WTC11 (cell line): ENCODE data around the gene PKP3. TPM values are rescaled to one million over a fixed set of nuclear protein-coding genes. Genes with fewer than 3 reads are reported as not detected.

ENCODE experiments used
- ATAC-seq: fragments of 200-7000 bp; cut with Tn5 transposase; 2 replicates; pipeline ENCODE4 v1.10.0; 2021; ENCODE audit warnings: mild to moderate bottlenecking, moderate library complexity
- CTCF ChIA-PET: fragments of 300-600 bp; sonication (Branson Sonifier 250); formaldehyde crosslinking; loops from one replicate; lab custom pipeline; 2021; ENCODE audit warnings: antibody characterized with exemption; lab: Charles Lee
- POLR2A ChIA-PET: fragments of 350-600 bp; sonication (Branson Sonifier 250); formaldehyde crosslinking; loops from one replicate; lab custom pipeline; 2021; ENCODE audit warnings: antibody characterized with exemption; lab: Charles Lee
- DNase-seq: peaks from one replicate; pipeline ENCODE4 v3.0.0; 2021; ENCODE audit warnings: low spot score
- H3K27ac Mint-ChIP-seq: 2 replicates; pipeline ENCODE4 v1.8.0; 2021; ENCODE audit warnings: mixed read lengths
- H3K27me3 Mint-ChIP-seq: 2 replicates; pipeline ENCODE4 v1.8.0; 2021; ENCODE audit warnings: low read depth, mild to moderate bottlenecking, moderate library complexity, mixed read lengths
- H3K36me3 Mint-ChIP-seq: 2 replicates; pipeline ENCODE4 v1.8.0; 2021; ENCODE audit warnings: mixed read lengths
- H3K4me1 Mint-ChIP-seq: 2 replicates; pipeline ENCODE4 v1.8.0; 2022; ENCODE audit warnings: mixed read lengths
- H3K4me3 Mint-ChIP-seq: 2 replicates; pipeline ENCODE4 v1.8.0; 2021; ENCODE audit warnings: mild to moderate bottlenecking, moderate library complexity, mixed read lengths
- H3K9me3 Mint-ChIP-seq: 2 replicates; pipeline ENCODE4 v1.8.0; 2021; ENCODE audit warnings: mixed read lengths
- E2F5 ChIP-seq: sonication (generic); formaldehyde crosslinking; IDR thresholded peaks from 2 replicates; pipeline ENCODE4 v1.8.1; 2022; ENCODE audit warnings: mild to moderate bottlenecking, moderate library complexity, missing genetic modification reagents
- FOXK1 ChIP-seq: sonication (generic); formaldehyde crosslinking; IDR thresholded peaks from 2 replicates; pipeline ENCODE4 v1.8.0; 2022; ENCODE audit warnings: mild to moderate bottlenecking, moderate library complexity, missing genetic modification reagents
- MLX ChIP-seq: sonication (generic); formaldehyde crosslinking; IDR thresholded peaks from 2 replicates; pipeline ENCODE4 v1.8.1; 2023; ENCODE audit warnings: mild to moderate bottlenecking, missing genetic modification reagents, moderate library complexity
- MXD4 ChIP-seq: fragments of 250-450 bp; sonication (Bioruptor Pico); IDR thresholded peaks from 2 replicates; pipeline ENCODE4 v1.8.0; 2021; ENCODE audit warnings: mild to moderate bottlenecking, moderate library complexity, borderline replicate concordance
- NFATC4 ChIP-seq: fragments of 250-450 bp; sonication (Bioruptor Pico); IDR thresholded peaks from 2 replicates; pipeline ENCODE4 v1.9.0; 2021; ENCODE audit warnings: mild to moderate bottlenecking
- PREB ChIP-seq: sonication (generic); formaldehyde crosslinking; IDR thresholded peaks from 2 replicates; pipeline ENCODE4 v1.8.1; 2022; ENCODE audit warnings: mild to moderate bottlenecking, missing genetic modification reagents, moderate library complexity, borderline replicate concordance
- SMAD4 ChIP-seq: sonication (generic); formaldehyde crosslinking; IDR thresholded peaks from 2 replicates; pipeline ENCODE4 v1.8.0; 2022; ENCODE audit warnings: mild to moderate bottlenecking, missing genetic modification reagents
- USF2 ChIP-seq: sonication (generic); formaldehyde crosslinking; IDR thresholded peaks from 2 replicates; pipeline ENCODE4 v1.8.1; 2023; ENCODE audit warnings: mild to moderate bottlenecking, missing genetic modification reagents, moderate library complexity
- ZNF263 ChIP-seq: sonication (generic); formaldehyde crosslinking; IDR thresholded peaks from 2 replicates; pipeline ENCODE4 v1.8.1; 2022; ENCODE audit warnings: low read depth, mild to moderate bottlenecking, moderate library complexity, missing genetic modification reagents
- total RNA-seq: library from RNA; stranded (reverse); gene quantifications from 3 replicates; pipeline ENCODE4 v1.2.3, GENCODE V29; 2021
- TF ChIP-seq, protein P1 (sequence below): fragments of 250-450 bp; sonication (Bioruptor Pico); IDR thresholded peaks from 2 replicates; pipeline ENCODE4 v1.9.0; 2021; ENCODE audit warnings: mild to moderate bottlenecking, borderline replicate concordance
- TF ChIP-seq, protein P2 (sequence below): sonication (generic); formaldehyde crosslinking; IDR thresholded peaks from 2 replicates; pipeline ENCODE4 v1.8.0; 2022; ENCODE audit warnings: missing genetic modification reagents
- TF ChIP-seq, protein P3 (sequence below): sonication (generic); formaldehyde crosslinking; IDR thresholded peaks from 2 replicates; pipeline ENCODE4 v1.8.0; 2023; ENCODE audit warnings: missing genetic modification reagents

The PKP3 gene
- total RNA-seq, 1 experiment from 2014 or later: 17.3 TPM

DNA sequence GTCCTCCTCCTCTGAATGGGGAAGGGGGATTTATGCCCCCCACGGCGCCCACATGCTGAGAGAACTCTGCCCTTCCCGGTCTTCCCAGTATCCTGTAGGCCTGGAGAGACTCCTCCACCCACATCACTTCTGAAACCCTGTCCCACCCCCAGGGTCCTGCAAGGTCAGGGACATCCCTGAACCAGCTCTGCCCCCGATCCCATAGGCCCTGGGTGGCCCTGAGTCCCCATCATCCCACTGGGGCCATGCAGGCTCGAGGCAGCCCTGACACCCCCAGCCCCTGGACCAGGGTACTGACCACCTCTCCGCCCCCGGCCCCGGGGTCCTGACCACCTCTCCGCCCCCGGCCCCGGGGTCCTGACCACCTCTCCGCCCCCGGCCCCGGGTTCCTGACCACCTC lies 13.0 kb upstream of the PKP3 start (continued):
- TF ChIP-seq, protein P1, sequence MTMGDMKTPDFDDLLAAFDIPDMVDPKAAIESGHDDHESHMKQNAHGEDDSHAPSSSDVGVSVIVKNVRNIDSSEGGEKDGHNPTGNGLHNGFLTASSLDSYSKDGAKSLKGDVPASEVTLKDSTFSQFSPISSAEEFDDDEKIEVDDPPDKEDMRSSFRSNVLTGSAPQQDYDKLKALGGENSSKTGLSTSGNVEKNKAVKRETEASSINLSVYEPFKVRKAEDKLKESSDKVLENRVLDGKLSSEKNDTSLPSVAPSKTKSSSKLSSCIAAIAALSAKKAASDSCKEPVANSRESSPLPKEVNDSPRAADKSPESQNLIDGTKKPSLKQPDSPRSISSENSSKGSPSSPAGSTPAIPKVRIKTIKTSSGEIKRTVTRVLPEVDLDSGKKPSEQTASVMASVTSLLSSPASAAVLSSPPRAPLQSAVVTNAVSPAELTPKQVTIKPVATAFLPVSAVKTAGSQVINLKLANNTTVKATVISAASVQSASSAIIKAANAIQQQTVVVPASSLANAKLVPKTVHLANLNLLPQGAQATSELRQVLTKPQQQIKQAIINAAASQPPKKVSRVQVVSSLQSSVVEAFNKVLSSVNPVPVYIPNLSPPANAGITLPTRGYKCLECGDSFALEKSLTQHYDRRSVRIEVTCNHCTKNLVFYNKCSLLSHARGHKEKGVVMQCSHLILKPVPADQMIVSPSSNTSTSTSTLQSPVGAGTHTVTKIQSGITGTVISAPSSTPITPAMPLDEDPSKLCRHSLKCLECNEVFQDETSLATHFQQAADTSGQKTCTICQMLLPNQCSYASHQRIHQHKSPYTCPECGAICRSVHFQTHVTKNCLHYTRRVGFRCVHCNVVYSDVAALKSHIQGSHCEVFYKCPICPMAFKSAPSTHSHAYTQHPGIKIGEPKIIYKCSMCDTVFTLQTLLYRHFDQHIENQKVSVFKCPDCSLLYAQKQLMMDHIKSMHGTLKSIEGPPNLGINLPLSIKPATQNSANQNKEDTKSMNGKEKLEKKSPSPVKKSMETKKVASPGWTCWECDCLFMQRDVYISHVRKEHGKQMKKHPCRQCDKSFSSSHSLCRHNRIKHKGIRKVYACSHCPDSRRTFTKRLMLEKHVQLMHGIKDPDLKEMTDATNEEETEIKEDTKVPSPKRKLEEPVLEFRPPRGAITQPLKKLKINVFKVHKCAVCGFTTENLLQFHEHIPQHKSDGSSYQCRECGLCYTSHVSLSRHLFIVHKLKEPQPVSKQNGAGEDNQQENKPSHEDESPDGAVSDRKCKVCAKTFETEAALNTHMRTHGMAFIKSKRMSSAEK: no peak
- TF ChIP-seq E2F5 (no peak), MXD4 (CRISPR knock-in tag) (no peak), FOXK1 (CRISPR knock-in tag) (no peak)
- TF ChIP-seq, all 79 proteins: peak for 0

DNA sequence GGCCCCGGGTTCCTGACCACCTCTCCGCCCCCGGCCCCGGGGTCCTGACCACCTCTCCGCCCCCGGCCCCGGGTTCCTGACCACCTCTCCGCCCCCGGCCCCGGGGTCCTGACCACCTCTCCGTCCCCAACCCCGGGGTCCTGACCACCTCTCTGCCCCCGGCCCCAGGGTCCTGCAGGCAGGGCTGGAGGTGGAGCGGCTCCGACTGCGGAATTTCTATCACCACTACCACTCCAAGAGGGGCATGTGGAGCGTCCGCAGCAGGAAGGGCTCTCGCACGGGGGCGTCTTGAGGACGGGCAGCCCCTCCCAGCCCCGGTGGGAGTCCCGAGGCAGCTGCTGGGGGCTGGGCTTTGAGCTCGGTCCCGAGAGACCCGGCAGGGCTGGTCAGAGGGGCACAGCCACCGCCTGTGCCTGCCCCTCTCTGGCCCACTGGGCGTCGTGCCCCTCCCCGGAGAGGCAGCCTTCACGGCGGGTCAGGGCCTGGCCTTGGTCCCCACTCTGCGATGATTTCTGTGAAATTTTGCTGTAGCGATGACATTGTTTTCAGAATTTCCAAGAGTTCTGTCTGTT lies 12.4 kb upstream of the PKP3 start:
- no peak for ATAC-seq
- CTCF ChIA-PET: no interaction called here
- no peak overlapping the region for H3K4me3 Mint-ChIP-seq
- H3K4me1 Mint-ChIP-seq: no peaks in the 10 kb centered on the region
- H3K36me3 Mint-ChIP-seq: peaks cover 7% of the 10 kb centered on the region
- peaks cover 2% of the 10 kb centered on the region for H3K9me3 Mint-ChIP-seq
- TF ChIP-seq PREB (CRISPR knock-in tag) (no peak), MLX (CRISPR knock-in tag) (no peak), ZNF263 (CRISPR knock-in tag) (no peak), USF2 (CRISPR knock-in tag) (no peak), NFATC4 (CRISPR knock-in tag) (no peak), SMAD4 (no peak)
- TF ChIP-seq, protein P2, sequence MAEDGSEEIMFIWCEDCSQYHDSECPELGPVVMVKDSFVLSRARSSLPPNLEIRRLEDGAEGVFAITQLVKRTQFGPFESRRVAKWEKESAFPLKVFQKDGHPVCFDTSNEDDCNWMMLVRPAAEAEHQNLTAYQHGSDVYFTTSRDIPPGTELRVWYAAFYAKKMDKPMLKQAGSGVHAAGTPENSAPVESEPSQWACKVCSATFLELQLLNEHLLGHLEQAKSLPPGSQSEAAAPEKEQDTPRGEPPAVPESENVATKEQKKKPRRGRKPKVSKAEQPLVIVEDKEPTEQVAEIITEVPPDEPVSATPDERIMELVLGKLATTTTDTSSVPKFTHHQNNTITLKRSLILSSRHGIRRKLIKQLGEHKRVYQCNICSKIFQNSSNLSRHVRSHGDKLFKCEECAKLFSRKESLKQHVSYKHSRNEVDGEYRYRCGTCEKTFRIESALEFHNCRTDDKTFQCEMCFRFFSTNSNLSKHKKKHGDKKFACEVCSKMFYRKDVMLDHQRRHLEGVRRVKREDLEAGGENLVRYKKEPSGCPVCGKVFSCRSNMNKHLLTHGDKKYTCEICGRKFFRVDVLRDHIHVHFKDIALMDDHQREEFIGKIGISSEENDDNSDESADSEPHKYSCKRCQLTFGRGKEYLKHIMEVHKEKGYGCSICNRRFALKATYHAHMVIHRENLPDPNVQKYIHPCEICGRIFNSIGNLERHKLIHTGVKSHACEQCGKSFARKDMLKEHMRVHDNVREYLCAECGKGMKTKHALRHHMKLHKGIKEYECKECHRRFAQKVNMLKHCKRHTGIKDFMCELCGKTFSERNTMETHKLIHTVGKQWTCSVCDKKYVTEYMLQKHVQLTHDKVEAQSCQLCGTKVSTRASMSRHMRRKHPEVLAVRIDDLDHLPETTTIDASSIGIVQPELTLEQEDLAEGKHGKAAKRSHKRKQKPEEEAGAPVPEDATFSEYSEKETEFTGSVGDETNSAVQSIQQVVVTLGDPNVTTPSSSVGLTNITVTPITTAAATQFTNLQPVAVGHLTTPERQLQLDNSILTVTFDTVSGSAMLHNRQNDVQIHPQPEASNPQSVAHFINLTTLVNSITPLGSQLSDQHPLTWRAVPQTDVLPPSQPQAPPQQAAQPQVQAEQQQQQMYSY: no peak
- TF ChIP-seq, protein P3, sequence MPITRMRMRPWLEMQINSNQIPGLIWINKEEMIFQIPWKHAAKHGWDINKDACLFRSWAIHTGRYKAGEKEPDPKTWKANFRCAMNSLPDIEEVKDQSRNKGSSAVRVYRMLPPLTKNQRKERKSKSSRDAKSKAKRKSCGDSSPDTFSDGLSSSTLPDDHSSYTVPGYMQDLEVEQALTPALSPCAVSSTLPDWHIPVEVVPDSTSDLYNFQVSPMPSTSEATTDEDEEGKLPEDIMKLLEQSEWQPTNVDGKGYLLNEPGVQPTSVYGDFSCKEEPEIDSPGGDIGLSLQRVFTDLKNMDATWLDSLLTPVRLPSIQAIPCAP: no peak
- TF ChIP-seq, all 79 proteins: peak for 0
- no peak for DNase-seq
- Mint-ChIP-seq H3K27me3 (peaks cover 1% of the 10 kb centered on the region; the same call in 1 of the 2 replicates), H3K27ac (peak overlapping the region; percentile 65; the same call in 1 of the 2 replicates)
- POLR2A ChIA-PET: no interaction called here
